SIG-M5 (cell line): ENCODE measurements around the gene WDR45B.
"Not testable (repeated sequence)": the region's sequence is repeated elsewhere in the genome, so short reads cannot be mapped to it uniquely, and the experiment has no call there.

Experiments used
- DNase-seq: peaks from one replicate; lab custom pipeline; 2025; lab: John Stamatoyannopoulos, UW

The WDR45B gene

DNA sequence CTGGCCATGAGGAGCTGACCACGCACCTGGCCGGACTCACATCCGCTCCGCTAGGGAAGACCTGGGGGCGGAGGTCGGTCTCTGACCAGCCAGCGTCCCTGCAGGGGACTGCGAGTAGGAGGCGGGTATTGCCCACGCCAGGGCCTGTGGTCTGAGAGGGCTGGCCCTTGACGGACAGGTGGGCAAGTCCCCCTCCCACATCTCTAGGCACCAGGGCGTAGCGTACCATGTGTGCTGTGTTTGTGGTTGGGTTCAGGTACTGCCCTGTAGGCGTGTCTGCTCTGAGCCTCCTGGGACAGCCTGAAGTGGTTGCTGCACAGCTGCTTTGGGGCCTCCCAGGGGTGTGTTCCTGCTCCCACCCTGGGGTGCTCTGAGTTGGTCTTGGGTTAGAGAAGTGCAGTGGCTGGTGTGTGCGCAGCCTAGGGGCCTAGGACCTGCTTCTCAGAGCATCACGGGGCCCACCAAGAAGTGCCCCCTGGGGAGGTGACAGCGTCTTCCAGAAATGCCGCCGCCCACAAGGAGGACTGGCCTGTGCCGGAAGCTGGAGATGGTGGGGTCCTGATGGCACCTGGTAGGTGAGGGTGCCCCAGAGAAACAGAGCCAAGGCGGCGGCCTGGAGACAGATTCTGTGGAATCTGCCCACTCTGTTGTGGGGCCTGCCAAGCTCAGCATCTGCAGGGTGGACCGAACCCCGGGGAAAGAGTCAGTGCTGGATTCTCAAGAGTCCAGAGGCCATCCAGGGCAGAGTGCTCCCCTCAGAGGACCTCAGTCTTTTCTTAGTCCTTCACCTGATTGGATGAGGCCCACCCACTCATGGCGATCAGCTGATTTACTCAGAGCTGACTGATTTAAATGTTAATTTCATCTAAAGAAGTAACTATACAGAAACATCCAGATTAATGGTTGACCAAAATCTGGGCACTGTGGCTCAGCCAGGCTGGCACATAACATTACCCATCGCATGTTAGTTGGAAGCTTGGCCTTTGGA lies 48.3 kb downstream of the WDR45B start:
- DNase-seq: no peak

- no peak for DNase-seq
Observed at GRCh38 chr17:82598256-82599119, 49.8 kb downstream of the WDR45B start.

DNA sequence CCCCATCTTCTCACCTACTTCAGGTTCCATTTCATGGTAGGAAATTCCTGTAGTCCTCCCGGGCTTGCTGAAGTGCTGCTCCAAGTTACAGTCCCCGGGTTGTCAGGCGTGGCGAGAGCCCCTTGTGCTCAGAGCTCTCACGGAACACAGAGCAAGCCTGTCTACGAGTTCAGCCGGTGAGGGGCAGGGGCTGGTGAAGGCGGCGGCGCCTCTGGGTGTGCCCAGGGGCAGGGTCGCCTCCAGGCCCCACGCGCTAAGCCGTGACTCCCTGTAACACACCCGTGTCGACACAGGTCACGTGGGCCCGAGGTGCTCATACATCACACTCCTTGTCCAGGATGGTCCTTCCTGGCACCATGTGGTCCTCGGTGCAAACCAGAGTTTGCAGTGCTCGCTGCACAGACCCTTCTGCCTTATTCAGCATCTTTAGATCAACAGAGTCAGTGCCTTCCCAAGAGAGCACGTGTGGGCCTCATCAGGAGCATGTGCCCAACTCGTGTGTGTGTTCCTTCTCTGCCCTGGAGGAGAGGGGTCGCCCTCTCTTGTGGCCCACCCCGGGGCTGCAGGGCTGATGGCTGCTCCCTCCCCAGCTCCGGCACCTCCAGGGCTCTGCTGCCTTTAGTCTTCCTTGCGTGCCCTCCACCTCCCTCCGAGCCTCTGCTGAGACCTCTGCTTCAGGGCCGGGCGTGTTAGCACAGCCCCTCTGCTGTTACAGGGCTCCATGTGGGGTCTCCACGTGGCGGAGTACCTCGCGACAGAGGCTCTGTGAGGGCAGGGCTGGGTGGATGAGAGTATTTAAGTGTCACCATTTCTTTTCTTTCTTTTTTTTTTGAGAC lies 51.2 kb downstream of the WDR45B start:
- DNase-seq: no peak

- DNase-seq: no peak
Observed at GRCh38 chr17:82596296-82596695, 51.9 kb downstream of the WDR45B start.

DNA sequence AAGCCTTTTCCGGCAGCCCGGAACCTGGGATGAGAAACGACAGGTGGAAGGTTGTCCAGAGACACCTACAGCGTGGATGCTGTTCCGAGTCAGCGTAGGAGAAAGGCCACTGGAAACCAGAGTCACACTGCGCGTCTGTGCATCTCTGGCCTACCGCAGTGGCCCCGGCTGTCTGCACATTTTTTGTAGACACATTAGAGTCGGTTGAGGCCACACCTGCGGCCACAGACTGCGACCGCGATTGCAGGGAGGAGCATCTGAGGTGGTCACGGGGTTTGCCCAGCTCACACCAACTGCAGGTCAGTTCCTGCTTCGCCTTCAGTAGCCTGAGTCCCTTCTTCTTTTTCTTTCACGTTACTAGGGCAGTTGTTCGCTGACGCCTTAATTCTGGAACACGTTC lies 52.4 kb downstream of the WDR45B start:
- no peak for DNase-seq

- DNase-seq: no peak
Observed at GRCh38 chr17:82594571-82594970, 53.7 kb downstream of the WDR45B start.

GRCh38 chr17:82593590-82594087 lies 54.6 kb downstream of the WDR45B start:
- DNase-seq: no peak

GRCh38 chr17:82592767-82593589 lies 55.3 kb downstream of the WDR45B start:
- no peak for DNase-seq

DNA sequence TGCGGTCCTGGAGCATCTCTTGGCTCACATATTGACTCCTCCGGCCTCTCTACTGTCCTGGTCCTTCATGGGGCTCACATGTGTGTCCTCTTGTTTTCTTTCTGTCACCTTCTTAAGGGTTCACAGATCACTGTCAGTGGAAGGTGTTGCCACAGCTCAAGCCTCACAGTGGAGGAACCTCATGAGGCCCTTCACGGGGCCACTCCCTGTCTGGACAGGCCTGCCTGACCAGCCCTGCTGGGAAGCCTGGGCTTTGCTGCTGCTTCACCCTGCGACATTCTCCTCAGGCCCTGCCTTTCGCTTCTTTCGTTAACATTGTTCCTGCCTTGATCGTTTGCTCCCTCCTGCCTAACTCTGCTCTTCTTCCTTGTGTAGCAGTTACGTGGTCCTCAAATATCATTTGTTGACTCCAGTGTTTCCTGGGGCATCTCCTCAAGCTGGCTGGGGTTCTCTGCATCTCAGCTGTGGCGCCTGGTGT lies 55.9 kb downstream of the WDR45B start:
- no peak for DNase-seq

DNA sequence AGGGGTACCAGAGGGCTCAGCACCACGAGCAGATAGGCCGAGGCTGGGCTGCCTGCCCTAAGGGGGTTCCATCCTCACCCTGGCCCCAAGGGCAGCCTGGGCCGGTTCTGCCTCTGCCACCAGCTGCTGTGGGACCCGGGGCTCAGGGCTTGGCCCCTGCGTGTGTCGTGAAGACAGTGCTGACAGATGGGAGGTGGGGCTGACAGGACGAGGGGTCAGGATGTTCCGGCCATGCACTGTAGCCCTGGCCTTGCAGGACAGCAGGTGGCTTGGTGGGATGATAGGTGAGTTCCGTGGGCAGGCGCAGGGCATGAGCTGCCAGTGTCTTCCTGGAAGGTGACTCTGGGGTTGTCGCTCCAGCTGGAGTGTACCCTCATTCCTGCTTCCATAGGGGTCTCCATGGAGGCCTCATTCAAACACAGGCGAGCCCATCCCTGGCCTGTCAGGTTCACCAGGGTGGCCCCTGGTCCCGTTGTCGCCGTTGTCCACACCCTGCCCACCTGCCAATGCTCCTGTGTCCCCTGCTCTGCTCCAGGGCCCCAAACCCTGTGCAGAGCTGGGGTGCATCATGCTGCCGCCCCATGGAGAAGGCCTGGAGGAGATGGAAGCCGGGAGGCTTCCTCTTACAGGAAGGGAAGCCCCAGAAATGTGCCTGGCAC lies 57.2 kb downstream of the WDR45B start:
- DNase-seq: no peak

DNA sequence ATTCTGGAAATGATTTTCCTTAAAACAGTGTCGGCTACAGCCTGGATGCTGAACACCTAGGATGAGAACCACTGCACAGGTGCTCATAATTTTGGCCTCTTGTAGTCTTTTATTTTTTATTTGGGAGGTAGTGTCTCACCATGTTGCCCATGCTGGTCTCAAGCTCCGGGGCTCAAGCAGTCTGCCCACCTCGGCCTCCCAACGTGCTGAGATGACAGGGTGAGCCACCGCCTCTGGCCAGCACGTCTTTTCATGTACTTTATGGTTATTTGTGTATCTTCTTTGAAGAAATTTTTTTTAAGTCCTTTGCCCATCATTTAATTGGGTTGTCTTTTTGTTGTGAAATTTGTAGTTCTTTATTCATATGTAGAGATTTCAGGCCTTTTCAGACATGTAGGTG lies 58.0 kb downstream of the WDR45B start:
- DNase-seq: no peak

GRCh38 chr17:82589851-82590180 lies 58.4 kb downstream of the WDR45B start:
- DNase-seq: no peak

DNA sequence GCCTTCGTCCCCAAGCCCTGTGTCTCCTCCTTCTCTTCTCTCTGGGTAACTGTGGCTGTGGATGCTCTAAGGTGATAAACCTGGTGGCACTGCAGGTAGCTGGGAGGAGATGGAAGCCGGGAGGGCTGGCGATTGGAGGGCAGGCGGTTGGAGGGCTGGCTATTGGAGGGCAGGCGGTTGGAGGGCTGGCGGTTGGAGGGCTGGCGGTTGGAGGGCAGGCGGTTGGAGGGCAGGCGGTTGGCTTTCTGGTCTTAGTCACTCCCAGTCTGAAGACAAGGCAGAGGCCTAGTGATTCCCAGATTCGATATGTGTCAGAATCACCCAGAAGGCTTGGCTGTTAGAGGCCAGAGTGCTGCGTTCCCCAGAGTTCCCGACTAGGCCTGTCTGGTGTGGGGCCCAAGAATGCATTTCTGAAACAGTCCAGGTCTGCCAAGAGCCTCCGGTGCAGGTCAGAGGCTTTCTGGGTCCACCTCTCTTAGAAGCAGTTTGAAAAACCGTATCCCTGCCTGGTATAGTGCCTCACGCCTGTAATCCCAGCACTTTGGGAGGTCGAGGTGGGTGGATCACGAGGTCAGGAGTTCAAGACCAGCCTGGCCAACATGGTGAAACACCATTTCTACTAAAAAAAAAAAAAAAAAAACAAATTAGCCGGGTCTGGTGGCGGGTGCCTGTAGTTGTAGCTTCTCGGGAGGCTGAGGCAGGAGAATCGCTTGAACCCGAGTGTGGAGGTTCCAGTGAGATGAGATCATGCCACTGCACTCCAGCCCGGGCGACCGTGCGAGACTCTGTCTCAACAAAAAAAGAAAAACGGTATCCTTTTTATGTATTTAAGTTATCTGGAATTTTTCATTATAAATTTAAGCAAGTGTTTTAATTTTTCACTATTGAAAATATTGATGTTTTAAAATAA lies 59.7 kb downstream of the WDR45B start:
- DNase-seq: no peak

DNA sequence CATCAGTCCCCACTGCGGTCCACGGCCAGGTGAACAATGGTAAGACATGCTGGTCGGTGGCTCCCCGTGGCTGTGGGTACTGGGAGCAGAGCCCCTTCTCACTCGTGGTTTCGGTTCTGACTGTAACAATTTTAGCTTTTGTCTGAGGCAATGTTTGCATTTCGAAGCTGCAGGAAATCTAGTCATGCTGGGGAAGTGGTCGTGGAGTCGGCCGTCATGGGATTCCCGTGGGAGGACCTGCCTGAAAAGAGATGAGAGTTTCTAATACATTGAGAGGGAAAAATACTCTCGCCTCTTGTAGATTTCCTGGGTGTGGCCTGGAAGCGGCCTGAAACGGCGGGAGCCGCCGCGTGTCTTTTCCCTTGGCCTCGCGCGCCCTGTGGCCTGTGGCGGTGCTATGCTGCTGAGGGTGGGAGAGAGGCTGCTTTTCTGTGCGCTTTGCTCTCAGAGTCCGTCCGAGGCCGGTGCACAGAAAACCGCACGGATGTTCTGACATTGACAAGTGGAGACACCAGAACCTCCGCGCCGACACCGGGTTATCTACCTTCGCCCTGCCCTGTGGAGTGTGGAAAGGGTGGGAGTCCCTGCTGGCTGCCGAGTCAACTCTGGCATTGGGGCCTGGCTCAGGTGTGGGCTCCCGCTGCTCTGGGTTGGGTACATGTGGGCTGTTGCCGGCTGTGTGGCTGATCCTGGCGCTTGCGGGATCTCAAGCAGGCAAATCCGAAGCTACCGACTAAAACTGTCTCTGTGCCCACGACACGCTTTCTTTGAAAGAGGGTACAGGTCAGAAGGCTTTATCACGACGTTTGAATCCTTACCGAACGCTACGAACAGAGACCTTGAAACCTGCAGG lies 60.8 kb downstream of the WDR45B start:
- DNase-seq: no peak

- no peak for DNase-seq
Observed at GRCh38 chr17:82586576-82587233, 61.5 kb downstream of the WDR45B start.

DNA sequence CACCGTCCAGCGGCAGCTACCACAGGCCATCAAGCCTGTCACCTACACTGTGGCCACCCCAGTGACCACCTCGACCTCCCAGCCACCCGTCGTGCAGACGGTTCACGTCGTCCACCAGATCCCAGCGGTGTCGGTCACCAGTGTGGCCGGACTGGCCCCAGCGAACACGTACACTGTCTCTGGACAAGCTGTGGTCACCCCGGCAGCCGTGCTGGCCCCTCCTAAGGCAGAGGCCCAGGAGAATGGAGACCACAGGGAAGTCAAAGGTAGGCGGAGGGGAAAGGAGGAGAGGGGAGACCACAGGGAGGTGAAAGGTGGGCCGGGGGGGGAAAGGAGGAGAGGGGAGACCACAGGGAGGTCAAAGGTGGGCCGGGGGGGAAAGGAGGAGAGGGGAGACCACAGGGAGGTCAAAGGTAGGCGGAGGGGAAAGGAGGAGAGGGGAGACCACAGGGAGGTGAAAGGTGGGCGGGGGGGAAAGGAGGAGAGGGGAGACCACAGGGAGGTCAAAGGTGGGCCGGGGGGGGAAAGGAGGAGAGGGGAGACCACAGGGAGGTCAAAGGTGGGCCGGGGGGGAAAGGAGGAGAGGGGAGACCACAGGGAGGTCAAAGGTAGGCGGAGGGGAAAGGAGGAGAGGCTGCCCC lies 62.2 kb downstream of the WDR45B start:
- DNase-seq: not testable (repeated sequence)

GRCh38 chr17:82583720-82584234 lies 64.5 kb downstream of the WDR45B start:
- DNase-seq: no peak
